CD14-positive monocyte (primary cell): ENCODE data around the gene CCDC85C. TPM values are rescaled to one million over a fixed set of nuclear protein-coding genes. Genes with fewer than 3 reads are reported as not detected.

Experiments used
- DNase-seq, 3 donors: peaks; one replicate each; pipeline ENCODE4 v3.0.0-alpha.2; 2011 to 2022
- H2AFZ ChIP-seq: 2 replicates; pipeline ENCODE4 v1.6.0; 2012; ENCODE audit warnings: mild to moderate bottlenecking, low read depth, low read length, inconsistent platforms; ENCODE audit not compliant: insufficient read depth, poor library complexity, severe bottlenecking
- H3K27ac ChIP-seq, 2 donors: 1 replicate in 1 of 2; 2 replicates in 1 of 2; pipeline ENCODE4 v1.5.1; 2012 to 2013; ENCODE audit warnings: low read length in 2 of 2, control low read depth in 1 of 2, inconsistent platforms in 1 of 2, low read depth in 1 of 2, mild to moderate bottlenecking in 1 of 2
- H3K27me3 ChIP-seq, 2 donors: one replicate each; pipeline versions ENCODE4 v1.6.0 to v1.6.1; 2011 to 2013; ENCODE audit warnings: low read length in 2 of 2; ENCODE audit not compliant: control insufficient read depth in 2 of 2, insufficient read depth in 2 of 2
- H3K36me3 ChIP-seq, 2 donors: replicated peaks in 1 of 2; 1 replicate in 1 of 2; 2 replicates in 1 of 2; pipeline versions ENCODE4 v1.5.1 to v1.6.1; 2012 to 2013; ENCODE audit warnings: low read length in 2 of 2, control low read depth in 1 of 2, inconsistent platforms in 1 of 2, mild to moderate bottlenecking in 1 of 2; ENCODE audit not compliant: insufficient read depth in 2 of 2, control insufficient read depth in 1 of 2
- H3K4me1 ChIP-seq, 2 donors: 1 replicate in 1 of 2; 2 replicates in 1 of 2; pipeline versions ENCODE4 v1.5.1 to v1.6.1; 2012 to 2013; ENCODE audit warnings: low read length in 2 of 2, control low read depth in 1 of 2, inconsistent platforms in 1 of 2, mild to moderate bottlenecking in 1 of 2, moderate library complexity in 1 of 2; ENCODE audit not compliant: insufficient read depth in 2 of 2, control insufficient read depth in 1 of 2
- H3K4me2 ChIP-seq: replicated peaks from 2 replicates; pipeline ENCODE3; 2012; ENCODE audit warnings: low read length, moderate library complexity, mild to moderate bottlenecking; ENCODE audit not compliant: poor library complexity, severe bottlenecking; ENCODE audit errors: extremely low read depth
- H3K4me3 ChIP-seq, 3 experiments: fragments of 200-600 bp in 1 of 3; sonication (generic) in 1 of 3; replicated peaks in 1 of 3; 1 replicate in 2 of 3; 2 replicates in 1 of 3; pipeline ENCODE4 v1.5.1; 2011 to 2013; ENCODE audit warnings: low read length in 3 of 3, mild to moderate bottlenecking in 3 of 3, control low read depth in 2 of 3, low read depth in 2 of 3, inconsistent platforms in 1 of 3, moderate library complexity in 1 of 3
- H3K79me2 ChIP-seq: 2 replicates; pipeline ENCODE4 v1.6.0; 2012; ENCODE audit warnings: mild to moderate bottlenecking, control low read depth, inconsistent platforms, low read length, moderate library complexity; ENCODE audit not compliant: insufficient read depth
- H3K9ac ChIP-seq: 2 replicates; pipeline ENCODE4 v1.6.0; 2017; ENCODE audit warnings: low read length, mild to moderate bottlenecking; ENCODE audit not compliant: insufficient read depth, poor library complexity, severe bottlenecking
- H3K9me3 ChIP-seq, 2 donors: replicated peaks in 1 of 2; 1 replicate in 1 of 2; 2 replicates in 1 of 2; pipeline versions ENCODE4 v1.5.1 to v1.6.1; 2012 to 2013; ENCODE audit warnings: low read length in 2 of 2, control low read depth in 1 of 2; ENCODE audit not compliant: control insufficient read depth in 1 of 2, insufficient read depth in 1 of 2
- H4K20me1 ChIP-seq: 2 replicates; pipeline ENCODE4 v1.6.0; 2012; ENCODE audit warnings: mild to moderate bottlenecking, low read length, control low read depth, moderate library complexity; ENCODE audit not compliant: insufficient read depth
- H3K27ac Mint-ChIP-seq, 7 donors: one replicate each; pipeline ENCODE4 v1.8.0; 2020; ENCODE audit warnings: mild to moderate bottlenecking in 7 of 7, mixed read lengths in 7 of 7, moderate library complexity in 6 of 7, inconsistent platforms in 2 of 7
- H3K27me3 Mint-ChIP-seq, 3 donors: one replicate each; pipeline ENCODE4 v1.8.0; 2021 to 2022; ENCODE audit warnings: low read depth in 3 of 3, mild to moderate bottlenecking in 3 of 3, mixed read lengths in 3 of 3, moderate library complexity in 3 of 3, inconsistent platforms in 1 of 3
- H3K36me3 Mint-ChIP-seq, 2 donors: one replicate each; pipeline ENCODE4 v1.8.0; 2020; ENCODE audit warnings: mixed read lengths in 2 of 2, inconsistent platforms in 1 of 2, mild to moderate bottlenecking in 1 of 2
- H3K4me1 Mint-ChIP-seq: one replicate; pipeline ENCODE4 v1.8.0; 2020; ENCODE audit warnings: mild to moderate bottlenecking, mixed read lengths
- H3K4me3 Mint-ChIP-seq, 2 donors: one replicate each; pipeline ENCODE4 v1.8.0; 2020; ENCODE audit warnings: mild to moderate bottlenecking in 2 of 2, mixed read lengths in 2 of 2, moderate library complexity in 1 of 2
- H3K9me3 Mint-ChIP-seq, 7 donors: one replicate each; pipeline ENCODE4 v1.8.0; 2020 to 2022; ENCODE audit warnings: mixed read lengths in 7 of 7, mild to moderate bottlenecking in 6 of 7, moderate library complexity in 6 of 7, inconsistent platforms in 2 of 7
- WGBS: methylation state at CpG from one replicate; pipeline ENCODE4 v1.1.5; 2013; ENCODE audit warnings: missing lambda C conversion rate; ENCODE audit not compliant: insufficient coverage; 5-methylcytosine and 5-hydroxymethylcytosine counted together
- intact Hi-C, 2 donors: fragments of 100-400 bp; cut with micrococcal nuclease; formaldehyde crosslinking; loops; one replicate each; pipeline versions ENCODE4 v1.15.0 to v1.15.1; 2023
- polyA plus RNA-seq, 3 donors: library from polyadenylated mRNA; depleted of rRNA in 1 of 3; unstranded in 2 of 3; stranded (reverse) in 1 of 3; fragments of 300-500 nt in 2 of 3; fragments of >200 nt in 1 of 3; fragmentation: Illumina TruSeq in 2 of 3; gene quantifications; 1 replicate in 2 of 3; 2 replicates in 1 of 3; pipeline ENCODE4 v1.2.3, GENCODE V29; 2012 to 2021
- TF ChIP-seq, protein P1 (sequence below): fragments of 200-600 bp; IDR thresholded peaks from one replicate; pipeline ENCODE4 v1.8.0; 2022; ENCODE audit warnings: antibody characterized with exemption, mild to moderate bottlenecking

CCDC85C gene
- polyA plus RNA-seq, 3 donors = under 0.01 to 0.03 TPM; not detected in 1

DNA sequence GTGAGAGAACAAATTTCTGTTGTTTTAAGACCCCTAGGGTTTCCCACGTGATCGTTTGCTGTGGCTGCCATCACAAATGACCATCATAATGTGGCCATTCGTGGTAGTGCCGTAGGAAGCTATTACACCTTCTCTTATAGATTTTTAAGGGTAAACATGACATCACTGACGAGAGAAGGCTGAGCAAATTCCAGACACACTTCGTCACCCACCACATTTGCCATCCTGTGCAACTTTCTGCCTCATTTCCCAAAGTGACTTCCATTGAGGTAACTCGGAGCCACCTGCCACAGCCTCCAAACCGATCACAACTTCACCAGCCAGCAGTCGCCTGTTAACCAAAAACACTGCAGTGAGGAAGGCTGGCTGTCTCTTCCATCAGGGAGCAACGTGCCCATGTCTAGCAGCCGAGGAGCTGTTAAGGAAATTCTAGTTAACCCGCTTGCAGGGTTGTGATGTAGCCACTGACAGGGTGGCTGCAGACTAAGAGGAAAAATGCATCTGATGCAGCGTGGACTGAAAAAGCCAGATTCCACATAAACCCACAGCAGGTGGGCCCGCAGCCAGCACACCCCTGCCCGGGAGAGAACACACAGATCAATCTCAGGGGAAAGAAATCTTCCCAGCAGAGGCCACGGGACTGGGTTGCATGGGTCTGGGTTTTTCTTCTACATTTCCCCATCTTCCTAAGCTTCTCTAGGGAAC lies 44.6 kb downstream of the CCDC85C start:
- H3K4me1 Mint-ChIP-seq = no peaks in the 10 kb centered on the region
- no peak overlapping the region for H3K27ac Mint-ChIP-seq
- H3K4me3 Mint-ChIP-seq = no peak overlapping the region
- no peaks in the 10 kb centered on the region for H3K36me3 Mint-ChIP-seq
- Histone ChIP-seq H3K36me3 (no peaks in the 10 kb centered on the region), H3K9me3 (no peaks in the 10 kb centered on the region), H3K27ac (no peak overlapping the region), H2AFZ (no peak overlapping the region), H3K4me1 (no peaks in the 10 kb centered on the region), H4K20me1 (no peaks in the 10 kb centered on the region), H3K27me3 (no peaks in the 10 kb centered on the region), H3K79me2 (no peaks in the 10 kb centered on the region), H3K4me2 (no peak overlapping the region), H3K4me3 (no peak overlapping the region), H3K9ac (no peak overlapping the region)
- peaks cover 0 to 2% (median 0%) of the 10 kb centered on the region in 7 donors for H3K9me3 Mint-ChIP-seq
- peaks cover 1 to 6% (median 5%) of the 10 kb centered on the region in 3 donors for H3K27me3 Mint-ChIP-seq
- intact Hi-C loops = no loop called here
- TF ChIP-seq, protein P1, sequence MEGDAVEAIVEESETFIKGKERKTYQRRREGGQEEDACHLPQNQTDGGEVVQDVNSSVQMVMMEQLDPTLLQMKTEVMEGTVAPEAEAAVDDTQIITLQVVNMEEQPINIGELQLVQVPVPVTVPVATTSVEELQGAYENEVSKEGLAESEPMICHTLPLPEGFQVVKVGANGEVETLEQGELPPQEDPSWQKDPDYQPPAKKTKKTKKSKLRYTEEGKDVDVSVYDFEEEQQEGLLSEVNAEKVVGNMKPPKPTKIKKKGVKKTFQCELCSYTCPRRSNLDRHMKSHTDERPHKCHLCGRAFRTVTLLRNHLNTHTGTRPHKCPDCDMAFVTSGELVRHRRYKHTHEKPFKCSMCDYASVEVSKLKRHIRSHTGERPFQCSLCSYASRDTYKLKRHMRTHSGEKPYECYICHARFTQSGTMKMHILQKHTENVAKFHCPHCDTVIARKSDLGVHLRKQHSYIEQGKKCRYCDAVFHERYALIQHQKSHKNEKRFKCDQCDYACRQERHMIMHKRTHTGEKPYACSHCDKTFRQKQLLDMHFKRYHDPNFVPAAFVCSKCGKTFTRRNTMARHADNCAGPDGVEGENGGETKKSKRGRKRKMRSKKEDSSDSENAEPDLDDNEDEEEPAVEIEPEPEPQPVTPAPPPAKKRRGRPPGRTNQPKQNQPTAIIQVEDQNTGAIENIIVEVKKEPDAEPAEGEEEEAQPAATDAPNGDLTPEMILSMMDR = no peak
- DNase-seq = no peak
- WGBS = 89% methylated on average over 10 of the region's 16 CpGs

DNA sequence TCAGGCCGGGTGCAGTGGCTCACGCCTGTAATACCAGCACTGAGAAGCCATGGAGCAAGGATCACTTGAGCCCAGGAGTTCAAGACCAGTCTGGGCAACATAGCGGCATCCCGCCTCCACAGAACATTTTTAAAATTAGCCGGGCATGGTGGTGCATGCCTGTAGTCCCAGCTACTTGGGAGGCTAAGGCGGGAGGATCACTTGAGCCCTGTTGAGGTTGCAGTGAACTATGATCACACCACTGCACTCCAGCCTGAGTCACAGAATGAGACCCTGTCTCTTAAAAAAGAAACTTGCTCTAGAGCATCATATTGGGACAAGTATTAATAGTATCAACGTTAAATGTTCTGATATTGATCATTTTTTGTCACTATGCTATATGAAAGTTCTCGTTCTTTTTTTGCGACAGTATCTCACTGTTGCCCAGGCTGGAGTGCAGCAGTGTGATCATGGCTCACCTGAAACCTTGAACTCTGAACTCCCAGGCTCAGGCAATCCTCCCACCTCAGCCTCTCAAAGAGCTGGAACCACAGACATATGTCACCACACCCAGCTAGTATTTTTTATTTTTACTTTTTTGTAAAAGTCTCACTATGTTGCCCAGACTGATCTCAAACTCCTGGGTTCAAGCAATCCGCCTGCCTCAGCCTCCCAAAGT lies 47.7 kb downstream of the CCDC85C start:
- 98% methylated on average over 6 of the region's 10 CpGs for WGBS
- Histone ChIP-seq H3K27me3 (no peaks in the 10 kb centered on the region), H3K9ac (no peak overlapping the region), H3K27ac (no peak overlapping the region), H3K9me3 (no peaks in the 10 kb centered on the region), H4K20me1 (no peaks in the 10 kb centered on the region), H2AFZ (no peak overlapping the region), H3K79me2 (no peaks in the 10 kb centered on the region), H3K4me2 (no peak overlapping the region), H3K4me3 (no peak overlapping the region), H3K4me1 (no peaks in the 10 kb centered on the region), H3K36me3 (no peaks in the 10 kb centered on the region)
- intact Hi-C loops = no loop called here
- TF ChIP-seq, protein P1 = no peak
- Mint-ChIP-seq H3K9me3 (no peaks in the 10 kb centered on the region), H3K36me3 (no peaks in the 10 kb centered on the region), H3K27ac (no peak overlapping the region), H3K4me3 (no peak overlapping the region), H3K4me1 (no peaks in the 10 kb centered on the region), H3K27me3 (peaks cover 0 to 4% (median 1%) of the 10 kb centered on the region in 3 donors)
- DNase-seq = no peak
